IMR-90 (cell line): ENCODE measurements around the gene NIPA2. TPM values are rescaled to one million over a fixed set of nuclear protein-coding genes. Genes with fewer than 3 reads are reported as not detected.

Experiments
- ATAC-seq: fragments of 200-7000 bp; cut with Tn5 transposase; 2 replicates; pipeline ENCODE4 v1.9.1; 2020; ENCODE audit warnings: low read depth, mild to moderate bottlenecking, moderate library complexity
- BruUV-seq: library from RNA; stranded (reverse); fragments of 400-500 nt; replicated peaks from 2 replicates; lab custom pipeline; 2021; lab: Mats Ljungman, UMichigan
- CTCF ChIA-PET: fragments of 300-600 bp; formaldehyde crosslinking; extraction: SDS; loops from one replicate; lab custom pipeline; 2021; ENCODE audit warnings: antibody characterized with exemption; lab: Yijun Ruan, JAX
- POLR2A ChIA-PET: fragments of 300-600 bp; sonication (Branson Sonifier 250); formaldehyde crosslinking; loops from one replicate; lab custom pipeline; 2022; ENCODE audit warnings: antibody characterized with exemption; ENCODE audit not compliant: unreplicated experiment; lab: Charles Lee
- DNase-seq: peaks from one replicate; pipeline ENCODE4 v3.0.0; 2013
- H2AFZ ChIP-seq: replicated peaks from 2 replicates; pipeline ENCODE3; 2013; ENCODE audit warnings: low read length, mild to moderate bottlenecking; ENCODE audit not compliant: poor library complexity
- H2AK5ac ChIP-seq: 2 replicates; pipeline ENCODE4 v1.6.1; 2013; ENCODE audit warnings: low read depth, low read length, inconsistent platforms
- H2AK9ac ChIP-seq: replicated peaks from 2 replicates; pipeline ENCODE3; 2013; ENCODE audit warnings: mild to moderate bottlenecking, low read depth, low read length, moderate library complexity; ENCODE audit not compliant: poor library complexity
- H2BK120ac ChIP-seq: 2 replicates; pipeline ENCODE4 v1.6.1; 2013; ENCODE audit warnings: low read depth, low read length, inconsistent platforms
- H2BK15ac ChIP-seq: 3 replicates; pipeline ENCODE4 v1.6.1; 2013; ENCODE audit warnings: low read depth, low read length, inconsistent platforms
- H2BK20ac ChIP-seq: 2 replicates; pipeline ENCODE4 v1.6.1; 2013; ENCODE audit warnings: low read depth, mild to moderate bottlenecking, inconsistent platforms, low read length, moderate library complexity
- H2BK5ac ChIP-seq: 2 replicates; pipeline ENCODE4 v1.6.1; 2013; ENCODE audit warnings: mild to moderate bottlenecking, low read depth, low read length, inconsistent platforms; ENCODE audit not compliant: poor library complexity, severe bottlenecking
- H3K14ac ChIP-seq: replicated peaks from 2 replicates; pipeline ENCODE4 v1.6.1; 2013; ENCODE audit warnings: low read depth, low read length, inconsistent platforms
- H3K18ac ChIP-seq: 2 replicates; pipeline ENCODE4 v1.6.1; 2013; ENCODE audit warnings: low read depth, low read length, control low read depth
- H3K23ac ChIP-seq: 2 replicates; pipeline ENCODE4 v1.6.1; 2013; ENCODE audit warnings: low read depth, low read length, inconsistent platforms
- H3K27ac ChIP-seq: 2 replicates; pipeline ENCODE4 v1.5.1; 2013; ENCODE audit warnings: mild to moderate bottlenecking, control low read depth, low read length; ENCODE audit not compliant: insufficient read depth
- H3K27me3 ChIP-seq: 2 replicates; pipeline ENCODE4 v1.6.1; 2013; ENCODE audit warnings: low read length; ENCODE audit not compliant: control insufficient read depth, insufficient read depth
- H3K36me3 ChIP-seq: 2 replicates; pipeline ENCODE4 v1.6.1; 2013; ENCODE audit warnings: low read length, mixed read lengths; ENCODE audit not compliant: control insufficient read depth, insufficient read depth
- H3K4ac ChIP-seq: 2 replicates; pipeline ENCODE4 v1.6.1; 2013; ENCODE audit warnings: low read depth, low read length, inconsistent platforms
- H3K4me1 ChIP-seq: 2 replicates; pipeline ENCODE4 v1.6.1; 2013; ENCODE audit warnings: low read length, mixed read lengths; ENCODE audit not compliant: control insufficient read depth, insufficient read depth
- H3K4me2 ChIP-seq: 2 replicates; pipeline ENCODE4 v1.6.1; 2013; ENCODE audit warnings: low read depth, mild to moderate bottlenecking, control low read depth, low read length, moderate library complexity
- H3K4me3 ChIP-seq: 2 replicates; pipeline ENCODE4 v1.5.1; 2013; ENCODE audit warnings: low read depth, mild to moderate bottlenecking, control low read depth, low read length, moderate library complexity; ENCODE audit not compliant: insufficient read depth
- H3K56ac ChIP-seq: 2 replicates; pipeline ENCODE4 v1.6.1; 2013; ENCODE audit warnings: low read length, inconsistent platforms; ENCODE audit not compliant: insufficient read depth; ENCODE audit errors: extremely low read depth
- H3K79me1 ChIP-seq, 2 experiments: 2 replicates each; pipeline ENCODE4 v1.6.1; 2013; ENCODE audit warnings: low read length in 2 of 2, inconsistent platforms in 1 of 2, low read depth in 1 of 2
- H3K9ac ChIP-seq: 2 replicates; pipeline ENCODE4 v1.6.1; 2013; ENCODE audit warnings: low read depth, low read length, control low read depth
- H3K9me1 ChIP-seq: 2 replicates; pipeline ENCODE4 v1.6.1; 2013; ENCODE audit warnings: low read length, inconsistent platforms; ENCODE audit not compliant: insufficient read depth
- H3K9me3 ChIP-seq: 2 replicates; pipeline ENCODE4 v1.6.1; 2013; ENCODE audit warnings: low read length; ENCODE audit not compliant: control insufficient read depth, insufficient read depth
- H4K20me1 ChIP-seq: 2 replicates; pipeline ENCODE4 v1.6.1; 2013; ENCODE audit warnings: low read length, inconsistent platforms; ENCODE audit not compliant: insufficient read depth
- H4K5ac ChIP-seq: 2 replicates; pipeline ENCODE4 v1.6.1; 2013; ENCODE audit warnings: mild to moderate bottlenecking, low read depth, low read length, control low read depth
- H4K8ac ChIP-seq, 2 experiments: 2 replicates each; pipeline ENCODE4 v1.6.1; 2013; ENCODE audit warnings: low read depth in 2 of 2, low read length in 2 of 2, control low read depth in 1 of 2, inconsistent platforms in 1 of 2
- H4K91ac ChIP-seq: 2 replicates; pipeline ENCODE4 v1.6.1; 2013; ENCODE audit warnings: low read depth, low read length, inconsistent platforms; ENCODE audit not compliant: insufficient read depth
- RFX5 ChIP-seq: IDR thresholded peaks from 2 replicates; pipeline ENCODE4 v1.8.0; 2012; ENCODE audit warnings: low read depth, mild to moderate bottlenecking, low read length, moderate library complexity
- WGBS, 2 experiments: methylation state at CpG; one replicate each; pipeline versions ENCODE4 v1.1.5 to v1.1.7; 2013; ENCODE audit warnings: missing lambda C conversion rate in 2 of 2; ENCODE audit not compliant: insufficient read length in 1 of 2; ENCODE audit errors: extremely low coverage in 2 of 2; 5-methylcytosine and 5-hydroxymethylcytosine counted together
- dilution Hi-C: fragments of 300-500 bp; cut with HindIII; formaldehyde crosslinking; loops from one replicate; pipeline ENCODE4 v1.14.3; 2018; ENCODE audit warnings: low sequenced_read_pairs; ENCODE audit not compliant: unreplicated experiment
- in situ Hi-C: fragments of 300-500 bp; cut with MboI; formaldehyde crosslinking; loops from 3 replicates; pipeline ENCODE4 v1.14.3; 2019; ENCODE audit warnings: low sequenced_read_pairs, inconsistent platforms, mixed read lengths
- intact Hi-C: fragments of 100-400 bp; cut with micrococcal nuclease; formaldehyde crosslinking; loops from 2 replicates; pipeline ENCODE4 v1.10.0; 2022
- polyA plus RNA-seq, 3 experiments: library from polyadenylated mRNA; depleted of rRNA; stranded (reverse); fragments of >200 nt; gene quantifications; 2 replicates each; pipeline ENCODE4 v1.2.3, GENCODE V29; 2012; ENCODE audit warnings: low replicate concordance in 1 of 3
- total RNA-seq: library from RNA; depleted of rRNA; stranded (reverse); fragments of >200 nt; gene quantifications from 2 replicates; pipeline ENCODE4 v1.2.3, GENCODE V29; 2012

NIPA2 gene
- total and polyA plus RNA-seq, 2 of the 4 experiments (the other 2 are of a cell fraction) = 33.0 to 38.0 TPM

DNA sequence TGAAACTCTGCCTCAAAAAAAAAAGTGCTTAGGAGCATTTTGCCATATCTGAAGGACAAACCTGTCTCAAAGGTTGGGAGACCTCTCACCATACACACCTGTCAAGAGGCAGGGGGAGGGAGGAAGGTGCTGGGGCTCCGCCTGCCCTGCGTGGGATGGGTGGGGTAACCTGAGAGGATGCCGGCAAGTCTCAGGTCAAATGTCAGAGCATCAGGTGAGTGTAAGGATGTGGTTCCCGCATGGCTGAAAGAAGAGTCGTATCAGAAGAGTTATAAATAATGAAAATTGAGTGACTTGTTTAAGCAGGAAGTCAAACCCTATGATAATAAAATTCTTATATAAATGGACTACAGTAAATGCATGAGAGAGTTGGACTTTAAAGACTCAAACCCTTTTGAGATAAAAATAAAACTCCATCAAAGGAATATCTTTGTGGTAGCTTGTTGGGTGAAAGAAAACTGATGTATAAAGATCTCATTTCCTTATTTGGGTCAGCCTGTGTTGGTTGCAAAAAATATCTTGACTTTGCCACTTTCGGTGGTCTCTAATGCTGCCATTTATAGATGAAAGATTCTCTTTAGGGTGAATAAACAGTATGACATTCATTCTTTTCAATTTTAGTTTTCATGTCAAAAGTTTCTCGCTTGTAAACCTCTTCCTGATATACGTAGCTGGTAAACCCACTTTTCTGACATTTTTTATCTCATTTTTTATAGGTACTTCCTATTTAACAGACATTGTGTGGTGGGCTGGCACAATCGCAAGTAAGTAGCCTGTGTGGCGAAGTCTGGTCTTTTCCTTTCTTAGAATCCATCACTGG, 28.2 kb upstream of the NIPA2 start:
- H3K4ac ChIP-seq = no peak overlapping the region
- POLR2A ChIA-PET = no interaction called here
- no peak overlapping the region for H2BK5ac ChIP-seq
- no peak overlapping the region for H2BK120ac ChIP-seq
- peaks cover 2% of the 10 kb centered on the region for H3K36me3 ChIP-seq
- H3K4me2 ChIP-seq = no peak overlapping the region
- no peak overlapping the region for H2BK15ac ChIP-seq
- H3K14ac ChIP-seq = no peak overlapping the region
- H4K5ac ChIP-seq = no peak overlapping the region
- H3K27me3 ChIP-seq = no peaks in the 10 kb centered on the region
- no peak overlapping the region for H2AK9ac ChIP-seq
- no CpG with 5 or more reads among the region's 10 CpGs for WGBS, 2 experiments
- H3K56ac ChIP-seq = no peak overlapping the region
- H3K4me3 ChIP-seq = no peak overlapping the region
- H3K27ac ChIP-seq = no peak overlapping the region
- peaks cover 11 to 21% of the 10 kb centered on the region in 2 experiments; a peak in 3 of 4 replicates for H3K79me1 ChIP-seq
- in situ Hi-C loops = loop anchor here (25.0 kb wide), 1 partner anchor 98 kb away; no protein-coding TSS in a partner anchor
- H3K4me1 ChIP-seq = no peaks in the 10 kb centered on the region
- ATAC-seq (no peak), DNase-seq (no peak)
- H2AK5ac ChIP-seq = no peak overlapping the region
- H2AFZ ChIP-seq = no peak overlapping the region
- no peak overlapping the region for H4K91ac ChIP-seq
- no peaks in the 10 kb centered on the region for H3K9me1 ChIP-seq
- no peak overlapping the region for H3K18ac ChIP-seq
- no peak for TF ChIP-seq RFX5
- H4K8ac ChIP-seq = no peak overlapping the region
- no TSS peak for BruUV-seq
- H2BK20ac ChIP-seq = no peak overlapping the region
- CTCF ChIA-PET = no interaction called here
- dilution Hi-C loops = no loop called here
- intact Hi-C loops = no loop called here
- no peak overlapping the region for H3K9ac ChIP-seq
- no peaks in the 10 kb centered on the region for H3K9me3 ChIP-seq
- H4K20me1 ChIP-seq = no peaks in the 10 kb centered on the region
- H3K23ac ChIP-seq = no peak overlapping the region
